ENCODE data around the gene MR1. TPM values are rescaled to one million over a fixed set of nuclear protein-coding genes. Genes with fewer than 3 reads are reported as not detected.

Gene MR1
- polyA plus RNA-seq, 1 donor (not counting 4 experiments of a cell fraction or from before 2014, with no cell fraction given): 32.3 TPM

DNA sequence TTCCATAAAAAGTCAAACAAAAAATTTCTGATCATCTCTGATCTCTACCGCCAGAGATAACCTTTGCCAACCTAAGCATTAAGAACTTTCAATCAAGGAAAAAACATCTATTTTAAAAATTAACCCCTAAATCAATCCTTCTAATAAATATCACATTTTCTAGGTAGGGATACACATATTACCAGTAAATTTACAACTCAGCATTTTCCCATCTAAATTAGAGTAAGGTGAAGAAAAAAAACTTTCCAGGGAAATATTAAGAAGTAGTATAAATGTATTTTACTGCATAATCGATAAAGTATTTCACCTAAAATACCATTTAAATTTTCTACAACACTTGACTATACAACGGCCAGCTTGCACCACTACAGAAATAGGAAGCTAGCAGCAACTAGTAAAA is 12.6 kb upstream of the MR1 start:
- H3K27me3 ChIP-seq (ENCODE audit: control insufficient read depth, extremely low read depth, insufficient read depth, low read length): no peaks in the 10 kb centered on the region
- TF ChIP-seq, protein P1, sequence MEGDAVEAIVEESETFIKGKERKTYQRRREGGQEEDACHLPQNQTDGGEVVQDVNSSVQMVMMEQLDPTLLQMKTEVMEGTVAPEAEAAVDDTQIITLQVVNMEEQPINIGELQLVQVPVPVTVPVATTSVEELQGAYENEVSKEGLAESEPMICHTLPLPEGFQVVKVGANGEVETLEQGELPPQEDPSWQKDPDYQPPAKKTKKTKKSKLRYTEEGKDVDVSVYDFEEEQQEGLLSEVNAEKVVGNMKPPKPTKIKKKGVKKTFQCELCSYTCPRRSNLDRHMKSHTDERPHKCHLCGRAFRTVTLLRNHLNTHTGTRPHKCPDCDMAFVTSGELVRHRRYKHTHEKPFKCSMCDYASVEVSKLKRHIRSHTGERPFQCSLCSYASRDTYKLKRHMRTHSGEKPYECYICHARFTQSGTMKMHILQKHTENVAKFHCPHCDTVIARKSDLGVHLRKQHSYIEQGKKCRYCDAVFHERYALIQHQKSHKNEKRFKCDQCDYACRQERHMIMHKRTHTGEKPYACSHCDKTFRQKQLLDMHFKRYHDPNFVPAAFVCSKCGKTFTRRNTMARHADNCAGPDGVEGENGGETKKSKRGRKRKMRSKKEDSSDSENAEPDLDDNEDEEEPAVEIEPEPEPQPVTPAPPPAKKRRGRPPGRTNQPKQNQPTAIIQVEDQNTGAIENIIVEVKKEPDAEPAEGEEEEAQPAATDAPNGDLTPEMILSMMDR (optimal IDR thresholded peaks at IDR 0.05 in 1 of 3, IDR thresholded peaks at IDR 0.05 in 1 of 3, conservative IDR thresholded peaks at IDR 0.05 in 1 of 3; ENCODE audit: extremely low read depth in 1 of 3, insufficient read depth in 2 of 3, low read length in 3 of 3): no peak
- no peak for TF ChIP-seq EZH2 (IDR thresholded peaks at IDR 0.05; ENCODE audit: low read length)
- peaks cover 10% of the 10 kb centered on the region for H4K20me1 ChIP-seq (ENCODE audit: control insufficient read depth, extremely low read depth, insufficient read depth, low read length)
- peaks cover 58% of the 10 kb centered on the region for H3K79me2 ChIP-seq (ENCODE audit: control insufficient read depth, insufficient read depth, low read length)
- peak overlapping the region; percentile 96 for H3K9ac ChIP-seq (ENCODE audit: control insufficient read depth, extremely low read depth, insufficient read depth, low read length)
- peaks cover 0 to 11% of the 10 kb centered on the region in 2 experiments for H3K36me3 ChIP-seq (ENCODE audit: control insufficient read depth in 2 of 2, extremely low read depth in 1 of 2, insufficient read depth in 2 of 2, low read length in 2 of 2)
- no peak for FAIRE-seq
- H3K4me3 ChIP-seq (ENCODE audit: control insufficient read depth in 2 of 3, extremely low read depth in 1 of 3, insufficient read depth in 2 of 3, low read depth in 1 of 3, low read length in 3 of 3): peak overlapping the region; percentile 91 to 98 (median 94)
- H3K27ac ChIP-seq (ENCODE audit: control insufficient read depth, insufficient read depth, low read length): peak overlapping the region; percentile 94
- no peak for DNase-seq (ENCODE audit: low read depth, low spot score)
- peak overlapping the region; percentile 80 for H3K4me2 ChIP-seq (ENCODE audit: control insufficient read depth, extremely low read depth, insufficient read depth, low read depth, low read length)
- no peak overlapping the region for H2AFZ ChIP-seq (ENCODE audit: control insufficient read depth, low read length)
- H3K9me3 ChIP-seq (ENCODE audit: control insufficient read depth, low read depth, low read length): no peaks in the 10 kb centered on the region
- no peaks in the 10 kb centered on the region for H3K9me1 ChIP-seq (ENCODE audit: control insufficient read depth, extremely low read depth, insufficient read depth, low read length)
- dilution Hi-C loops (cut with MboI; ENCODE audit: extremely low pct_ligation_motif_present, low sequenced_read_pairs): no loop called here
- peaks cover 16% of the 10 kb centered on the region for H3K4me1 ChIP-seq (ENCODE audit: control insufficient read depth, extremely low read depth, insufficient read depth, low read length)

DNA sequence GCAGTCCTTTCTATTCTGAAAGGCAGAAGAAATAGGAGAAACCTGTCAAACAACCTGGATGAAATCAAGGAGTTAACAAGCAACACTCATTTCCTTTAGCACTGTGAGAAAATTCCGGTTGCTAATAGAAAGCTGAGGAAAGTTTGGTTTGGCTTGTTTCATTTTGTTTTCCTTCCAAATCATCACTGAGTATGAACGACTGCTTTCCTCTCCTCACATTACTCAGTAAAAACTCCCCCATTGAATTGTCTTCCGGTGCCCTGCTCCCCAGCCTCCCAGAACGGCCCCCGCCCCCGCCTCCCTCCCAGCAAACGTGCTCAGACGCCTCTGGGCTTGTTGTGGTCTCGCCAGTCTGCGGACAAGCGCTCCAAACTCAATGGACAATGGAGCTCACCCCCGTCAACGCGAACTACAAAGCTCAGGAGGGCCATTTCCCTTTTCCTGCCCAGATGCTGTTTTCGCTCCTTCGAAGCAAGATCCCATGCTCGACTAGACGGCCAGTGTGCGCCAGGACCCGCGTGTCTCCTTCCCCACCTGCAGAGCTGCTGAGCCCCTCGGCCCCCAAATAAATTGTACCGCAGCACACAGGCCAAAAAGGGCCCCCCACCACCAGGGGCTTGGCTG is 11.9 kb upstream of the MR1 start:
- Histone ChIP-seq H4K20me1 (ENCODE audit: control insufficient read depth, extremely low read depth, insufficient read depth, low read length) (peaks cover 10% of the 10 kb centered on the region), H3K4me2 (ENCODE audit: control insufficient read depth, extremely low read depth, insufficient read depth, low read depth, low read length) (peak overlapping the region; percentile 80), H3K79me2 (ENCODE audit: control insufficient read depth, insufficient read depth, low read length) (peaks cover 50% of the 10 kb centered on the region), H3K9ac (ENCODE audit: control insufficient read depth, extremely low read depth, insufficient read depth, low read length) (peak overlapping the region; percentile 96), H3K4me3 (ENCODE audit: control insufficient read depth in 2 of 3, extremely low read depth in 1 of 3, insufficient read depth in 2 of 3, low read depth in 1 of 3, low read length in 3 of 3) (peak overlapping the region; percentile 91 to 98 (median 94)), H3K27me3 (ENCODE audit: control insufficient read depth, extremely low read depth, insufficient read depth, low read length) (no peaks in the 10 kb centered on the region), H3K36me3 (ENCODE audit: control insufficient read depth in 2 of 2, extremely low read depth in 1 of 2, insufficient read depth in 2 of 2, low read length in 2 of 2) (peaks cover 0 to 11% of the 10 kb centered on the region in 2 experiments), H3K9me1 (ENCODE audit: control insufficient read depth, extremely low read depth, insufficient read depth, low read length) (no peaks in the 10 kb centered on the region), H2AFZ (ENCODE audit: control insufficient read depth, low read length) (peak overlapping the region; percentile 78), H3K9me3 (ENCODE audit: control insufficient read depth, low read depth, low read length) (no peaks in the 10 kb centered on the region), H3K27ac (ENCODE audit: control insufficient read depth, insufficient read depth, low read length) (peak overlapping the region; percentile 94), H3K4me1 (ENCODE audit: control insufficient read depth, extremely low read depth, insufficient read depth, low read length) (peaks cover 16% of the 10 kb centered on the region)
- FAIRE-seq (peak; percentile 64), DNase-seq (ENCODE audit: low read depth, low spot score) (no peak)
- dilution Hi-C loops (cut with MboI; ENCODE audit: extremely low pct_ligation_motif_present, low sequenced_read_pairs): no loop called here
- TF ChIP-seq EZH2 (IDR thresholded peaks at IDR 0.05; ENCODE audit: low read length): no peak
- TF ChIP-seq, protein P1 (optimal IDR thresholded peaks at IDR 0.05 in 1 of 3, IDR thresholded peaks at IDR 0.05 in 1 of 3, conservative IDR thresholded peaks at IDR 0.05 in 1 of 3; ENCODE audit: extremely low read depth in 1 of 3, insufficient read depth in 2 of 3, low read length in 3 of 3): no peak
